AG04450 (cell line): Measurements from ENCODE around the gene TNFRSF1A. TPM values are rescaled to one million over a fixed set of nuclear protein-coding genes. Genes with fewer than 3 reads are reported as not detected.

ENCODE experiments used
- CTCF ChIA-PET: fragments of 300-600, 350-600 bp; formaldehyde crosslinking; extraction: SDS; loops from one replicate; lab custom pipeline; 2022; ENCODE audit warnings: antibody characterized with exemption, inconsistent platforms; lab: Charles Lee
- POLR2A ChIA-PET: fragments of 350-600 bp; formaldehyde crosslinking; extraction: SDS; loops from one replicate; lab custom pipeline; 2021; ENCODE audit warnings: antibody characterized with exemption, inconsistent platforms; lab: Yijun Ruan, JAX
- DNase-seq: peaks from one replicate; pipeline ENCODE4 v3.0.0-alpha.2; 2011; ENCODE audit warnings: low read depth, low spot score
- H3K27ac ChIP-seq: one replicate; pipeline ENCODE4 v1.5.1; 2012; ENCODE audit warnings: low read depth, low read length, control low read depth
- H3K27me3 ChIP-seq: one replicate; pipeline ENCODE4 v1.6.0; 2012; ENCODE audit warnings: low read length; ENCODE audit not compliant: control insufficient read depth, insufficient read depth
- H3K4me3 ChIP-seq: 2 replicates; pipeline ENCODE4 v1.5.1; 2011; ENCODE audit warnings: mild to moderate bottlenecking, low read depth, low read length, control low read depth
- H3K9me3 ChIP-seq: 2 replicates; pipeline ENCODE4 v1.5.1; 2012; ENCODE audit warnings: low read length; ENCODE audit not compliant: control insufficient read depth, insufficient read depth
- polyA plus RNA-seq: library from polyadenylated mRNA; depleted of rRNA; stranded (reverse); fragments of >200 nt; gene quantifications from 2 replicates; pipeline ENCODE4 v1.2.3, GENCODE V29; 2011
- TF ChIP-seq, protein P1 (sequence below): IDR thresholded peaks from 2 replicates; pipeline ENCODE4 v1.5.1; 2011; ENCODE audit warnings: low read depth, low read length, control low read depth, inconsistent platforms

Gene TNFRSF1A
- polyA plus RNA-seq, 1 experiment = 231 TPM

DNA sequence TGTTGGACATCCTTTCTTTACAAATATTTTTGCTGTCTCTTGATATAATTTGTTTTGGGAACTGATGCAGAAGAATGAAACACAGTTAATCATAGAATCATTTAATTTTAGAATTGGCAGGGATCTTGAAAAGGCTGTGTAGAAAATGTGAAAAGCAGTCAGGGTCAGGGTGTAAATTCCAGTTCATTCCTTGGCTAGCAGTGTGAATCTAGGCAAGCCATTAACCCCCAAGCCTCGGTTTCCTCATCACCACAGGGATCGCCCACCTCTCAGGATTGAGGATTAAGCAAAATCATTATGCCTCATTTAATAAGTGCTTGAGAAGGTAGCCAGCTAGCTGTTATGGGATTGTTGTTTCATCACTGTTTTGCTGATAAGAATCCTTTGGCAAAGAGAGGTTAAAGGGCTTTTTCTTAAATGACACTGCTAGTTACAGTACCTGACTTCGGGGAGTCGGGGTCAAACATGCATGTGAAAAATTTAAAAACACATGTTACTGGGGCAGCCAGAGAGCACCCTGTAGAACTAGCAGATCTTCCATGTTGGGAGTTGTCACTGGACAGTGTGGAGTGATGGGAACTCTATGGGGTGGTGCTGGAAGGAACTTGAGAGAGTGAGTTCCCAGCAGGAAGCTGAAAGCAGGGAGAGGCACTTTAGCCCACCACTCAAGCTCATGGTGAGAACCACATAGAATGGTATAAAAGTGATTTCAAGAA is 10.7 kb downstream of the TNFRSF1A start:
- Histone ChIP-seq H3K9me3 (no peaks in the 10 kb centered on the region; the same call in 1 of the 2 replicates), H3K27ac (no peak overlapping the region), H3K27me3 (no peaks in the 10 kb centered on the region), H3K4me3 (no peak overlapping the region)
- TF ChIP-seq, protein P1, sequence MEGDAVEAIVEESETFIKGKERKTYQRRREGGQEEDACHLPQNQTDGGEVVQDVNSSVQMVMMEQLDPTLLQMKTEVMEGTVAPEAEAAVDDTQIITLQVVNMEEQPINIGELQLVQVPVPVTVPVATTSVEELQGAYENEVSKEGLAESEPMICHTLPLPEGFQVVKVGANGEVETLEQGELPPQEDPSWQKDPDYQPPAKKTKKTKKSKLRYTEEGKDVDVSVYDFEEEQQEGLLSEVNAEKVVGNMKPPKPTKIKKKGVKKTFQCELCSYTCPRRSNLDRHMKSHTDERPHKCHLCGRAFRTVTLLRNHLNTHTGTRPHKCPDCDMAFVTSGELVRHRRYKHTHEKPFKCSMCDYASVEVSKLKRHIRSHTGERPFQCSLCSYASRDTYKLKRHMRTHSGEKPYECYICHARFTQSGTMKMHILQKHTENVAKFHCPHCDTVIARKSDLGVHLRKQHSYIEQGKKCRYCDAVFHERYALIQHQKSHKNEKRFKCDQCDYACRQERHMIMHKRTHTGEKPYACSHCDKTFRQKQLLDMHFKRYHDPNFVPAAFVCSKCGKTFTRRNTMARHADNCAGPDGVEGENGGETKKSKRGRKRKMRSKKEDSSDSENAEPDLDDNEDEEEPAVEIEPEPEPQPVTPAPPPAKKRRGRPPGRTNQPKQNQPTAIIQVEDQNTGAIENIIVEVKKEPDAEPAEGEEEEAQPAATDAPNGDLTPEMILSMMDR = no peak
- no peak for DNase-seq
- CTCF ChIA-PET = interaction anchor here (0.7 to 2.3 kb wide), 2 partner anchors 8 to 207 kb away, joined by 5 to 14 read pairs; no protein-coding TSS in a partner anchor
- POLR2A ChIA-PET = interaction anchor here (1.0 kb wide), 1 partner anchor 8 kb away, joined by 3 read pairs; no protein-coding TSS in a partner anchor

DNA sequence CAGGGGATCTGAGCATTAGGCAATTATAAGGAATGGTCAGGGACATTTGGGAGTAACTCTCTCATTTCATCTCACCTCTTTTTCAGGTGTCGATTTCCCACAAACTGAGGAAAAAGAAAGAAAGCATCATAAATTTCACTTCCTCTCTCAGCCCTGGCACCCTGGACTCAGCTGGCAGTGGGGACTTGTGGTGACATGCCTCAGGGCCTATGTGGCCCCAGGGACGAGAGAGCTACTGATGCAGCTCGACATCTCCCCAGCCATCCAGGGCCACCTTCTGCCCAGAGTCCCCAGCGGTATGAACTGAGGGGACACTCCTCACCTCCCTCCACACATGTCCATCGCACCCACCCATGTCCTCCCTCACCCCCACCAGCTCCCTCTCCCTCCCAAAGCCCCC is 11.7 kb downstream of the TNFRSF1A start:
- TF ChIP-seq, protein P1 = no peak
- Histone ChIP-seq H3K27me3 (no peaks in the 10 kb centered on the region), H3K9me3 (no peaks in the 10 kb centered on the region; the same call in 1 of the 2 replicates), H3K4me3 (no peak overlapping the region), H3K27ac (no peak overlapping the region)
- CTCF ChIA-PET = no interaction called here
- DNase-seq = no peak
- POLR2A ChIA-PET = no interaction called here

DNA sequence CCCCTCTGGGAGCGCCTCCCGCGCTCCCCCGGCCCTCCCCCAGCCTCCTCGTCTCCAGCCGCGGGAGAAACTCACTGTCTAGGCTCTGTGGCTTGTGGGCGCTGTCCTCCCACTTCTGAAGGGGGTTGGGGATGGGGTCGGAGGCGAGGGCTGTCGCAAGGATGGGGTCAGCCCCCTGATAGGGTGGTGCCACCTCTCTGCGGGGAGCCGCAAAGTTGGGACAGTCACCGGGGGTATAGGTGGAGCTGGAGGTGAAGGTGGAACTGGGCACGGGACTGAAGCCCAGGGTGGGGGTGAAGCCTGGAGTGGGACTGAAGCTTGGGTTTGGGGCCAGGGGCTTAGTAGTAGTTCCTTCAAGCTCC is 12.2 kb downstream of the TNFRSF1A start:
- ChIA-PET POLR2A (interaction anchor here (0.6 kb wide), 1 partner anchor 204 kb away, joined by 3 read pairs; the partner anchor contains the start of gene GAPDH), CTCF (interaction anchor here (1.4 kb wide), 1 partner anchor 136 kb away, joined by 8 read pairs; no protein-coding TSS in a partner anchor)
- no peaks in the 10 kb centered on the region for H3K27me3 ChIP-seq
- no peak overlapping the region for H3K4me3 ChIP-seq
- no peak for DNase-seq
- TF ChIP-seq, protein P1 = no peak
- no peaks in the 10 kb centered on the region; the same call in 1 of the 2 replicates for H3K9me3 ChIP-seq
- no peak overlapping the region for H3K27ac ChIP-seq

DNA sequence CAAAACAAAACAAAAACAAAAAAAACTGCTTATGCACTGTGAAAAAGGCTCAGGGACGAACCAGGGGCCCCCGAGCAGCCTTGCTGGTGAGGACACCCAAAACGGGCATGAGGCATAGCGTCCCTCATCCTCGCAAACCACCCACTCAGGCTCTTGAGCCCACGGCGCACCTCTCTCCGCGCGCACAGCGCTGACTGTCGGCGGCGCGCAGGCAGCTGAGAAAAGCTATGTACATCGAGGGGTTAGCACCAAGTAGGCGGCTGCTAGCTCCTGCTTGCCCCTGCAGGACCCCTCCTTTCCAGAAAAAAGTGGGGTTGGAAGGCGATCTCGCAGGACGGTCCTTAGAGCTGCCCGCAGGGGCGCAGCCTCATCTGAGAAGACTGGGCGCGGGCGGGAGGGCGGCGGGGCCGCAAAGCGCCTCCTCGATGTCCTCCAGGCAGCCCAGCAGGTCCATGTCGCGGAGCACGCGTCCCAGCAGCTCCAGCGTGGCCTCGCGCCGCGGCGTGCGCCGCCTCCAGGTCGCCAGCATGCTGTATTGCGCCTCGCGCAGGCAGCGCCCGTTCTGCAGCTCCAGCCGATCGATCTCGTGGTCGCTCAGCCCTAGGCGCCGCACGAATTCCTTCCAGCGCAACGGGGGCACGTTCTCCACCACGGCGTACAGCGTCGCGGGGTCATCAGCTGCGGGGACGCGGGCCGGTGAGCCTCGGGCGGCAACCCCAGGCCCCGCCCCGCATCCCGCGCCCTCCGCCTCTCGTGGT is 12.8 kb downstream of the TNFRSF1A start:
- ChIA-PET POLR2A (interaction anchor here (0.6 to 1.3 kb wide), 2 partner anchors 55 to 205 kb away, joined by 3 to 4 read pairs; partner anchors contain the start of genes GAPDH and LTBR), CTCF (interaction anchor here (1.4 kb wide), 1 partner anchor 136 kb away, joined by 8 read pairs; no protein-coding TSS in a partner anchor)
- Histone ChIP-seq H3K4me3 (no peak overlapping the region), H3K27ac (no peak overlapping the region), H3K9me3 (no peaks in the 10 kb centered on the region; the same call in 1 of the 2 replicates), H3K27me3 (no peaks in the 10 kb centered on the region)
- DNase-seq = no peak
- TF ChIP-seq, protein P1 = no peak
